Transverse colon (tissue), 4 donors: ENCODE measurements around the gene DKC1.
"Not testable (repeated sequence)": the region's sequence is repeated elsewhere in the genome, so short reads cannot be mapped to it uniquely, and the experiment has no call there.

Experiments
- EP300 ChIP-seq: sonication (generic); formaldehyde crosslinking; IDR thresholded peaks from one replicate; pipeline ENCODE4 v1.6.1; 2017; ENCODE audit warnings: antibody characterized with exemption, low read depth
- POLR2A ChIP-seq: fragments of 450-650 bp; IDR thresholded peaks from one replicate; pipeline ENCODE4 v1.6.1; 2016; ENCODE audit warnings: antibody characterized with exemption, mild to moderate bottlenecking, moderate library complexity
- POLR2AphosphoS5 ChIP-seq, 3 donors: sonication (generic); formaldehyde crosslinking; IDR thresholded peaks; one replicate each; pipeline ENCODE4 v1.6.1; 2016; ENCODE audit warnings: antibody characterized with exemption in 3 of 3
- TF ChIP-seq, protein P1 (sequence below), 5 experiments: fragments of 200-600 bp in 3 of 5; fragments of 450-650 bp in 2 of 5; sonication (generic) in 3 of 5; IDR thresholded peaks; 1 replicate in 2 of 5; 2 replicates in 3 of 5; pipeline ENCODE4 v1.5.1; 2016 to 2017; ENCODE audit warnings: antibody characterized with exemption in 5 of 5, inconsistent platforms in 3 of 5, mild to moderate bottlenecking in 2 of 5, moderate library complexity in 1 of 5

GRCh38 chrX:154825586-154825985 lies 62.9 kb downstream of the DKC1 start:
- TF ChIP-seq, protein P1, sequence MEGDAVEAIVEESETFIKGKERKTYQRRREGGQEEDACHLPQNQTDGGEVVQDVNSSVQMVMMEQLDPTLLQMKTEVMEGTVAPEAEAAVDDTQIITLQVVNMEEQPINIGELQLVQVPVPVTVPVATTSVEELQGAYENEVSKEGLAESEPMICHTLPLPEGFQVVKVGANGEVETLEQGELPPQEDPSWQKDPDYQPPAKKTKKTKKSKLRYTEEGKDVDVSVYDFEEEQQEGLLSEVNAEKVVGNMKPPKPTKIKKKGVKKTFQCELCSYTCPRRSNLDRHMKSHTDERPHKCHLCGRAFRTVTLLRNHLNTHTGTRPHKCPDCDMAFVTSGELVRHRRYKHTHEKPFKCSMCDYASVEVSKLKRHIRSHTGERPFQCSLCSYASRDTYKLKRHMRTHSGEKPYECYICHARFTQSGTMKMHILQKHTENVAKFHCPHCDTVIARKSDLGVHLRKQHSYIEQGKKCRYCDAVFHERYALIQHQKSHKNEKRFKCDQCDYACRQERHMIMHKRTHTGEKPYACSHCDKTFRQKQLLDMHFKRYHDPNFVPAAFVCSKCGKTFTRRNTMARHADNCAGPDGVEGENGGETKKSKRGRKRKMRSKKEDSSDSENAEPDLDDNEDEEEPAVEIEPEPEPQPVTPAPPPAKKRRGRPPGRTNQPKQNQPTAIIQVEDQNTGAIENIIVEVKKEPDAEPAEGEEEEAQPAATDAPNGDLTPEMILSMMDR (IDR thresholded peaks at IDR 0.05): not testable (repeated sequence)
- not testable (repeated sequence) for TF ChIP-seq POLR2A; POLR2AphosphoS5 (IDR thresholded peaks at IDR 0.05); EP300
